Panc1 (cell line): Measurements from ENCODE around the gene IL1R2.

ENCODE experiments used
- POLR2AphosphoS5 ChIP-seq: IDR thresholded peaks from 2 replicates; pipeline ENCODE4 v1.6.1; 2012; ENCODE audit warnings: mild to moderate bottlenecking, low read depth, low read length, moderate library complexity
- SIN3A ChIP-seq: IDR thresholded peaks from 2 replicates; pipeline ENCODE4 v1.6.1; 2012; ENCODE audit warnings: low read depth, mild to moderate bottlenecking, low read length, moderate library complexity, borderline replicate concordance; ENCODE audit not compliant: insufficient read depth
- TF ChIP-seq, protein P1 (sequence below): fragments of 450-650 bp; IDR thresholded peaks from 2 replicates; pipeline ENCODE4 v1.5.1; 2017; ENCODE audit warnings: mild to moderate bottlenecking

DNA sequence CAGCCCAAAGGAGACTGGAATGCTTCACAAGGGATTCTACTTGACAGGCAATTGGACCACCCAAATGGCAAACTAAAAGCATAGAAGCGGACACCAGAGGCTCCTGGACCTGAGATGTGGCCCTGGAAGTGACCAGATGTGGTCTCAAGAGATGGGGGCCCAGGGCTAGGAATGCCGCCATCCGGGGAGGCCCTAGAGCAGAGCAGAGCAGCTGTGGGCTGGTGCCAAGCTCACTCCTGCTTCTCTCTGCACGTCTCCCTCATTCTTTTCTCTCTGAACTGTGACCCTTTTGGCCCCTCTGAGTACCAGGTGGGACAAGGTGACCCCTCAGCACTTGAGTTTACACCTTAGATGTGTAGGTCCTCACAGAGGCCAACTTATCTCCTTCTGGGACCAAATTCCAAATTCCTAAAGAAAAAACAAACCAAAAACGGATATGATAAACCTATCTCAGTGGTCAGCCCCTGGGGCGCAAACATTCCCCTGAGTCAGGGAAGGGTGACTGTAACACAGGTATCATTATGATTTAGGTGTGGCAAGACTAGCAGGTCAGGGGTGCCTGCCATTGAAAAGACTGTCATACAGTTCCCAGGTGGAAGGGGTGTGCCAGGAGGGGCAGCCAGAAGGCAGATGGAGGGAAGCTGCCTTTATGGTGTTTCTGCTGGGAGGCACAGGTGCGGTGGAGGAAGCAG is 6.5 kb upstream of the IL1R2 start:
- TF ChIP-seq, protein P1, sequence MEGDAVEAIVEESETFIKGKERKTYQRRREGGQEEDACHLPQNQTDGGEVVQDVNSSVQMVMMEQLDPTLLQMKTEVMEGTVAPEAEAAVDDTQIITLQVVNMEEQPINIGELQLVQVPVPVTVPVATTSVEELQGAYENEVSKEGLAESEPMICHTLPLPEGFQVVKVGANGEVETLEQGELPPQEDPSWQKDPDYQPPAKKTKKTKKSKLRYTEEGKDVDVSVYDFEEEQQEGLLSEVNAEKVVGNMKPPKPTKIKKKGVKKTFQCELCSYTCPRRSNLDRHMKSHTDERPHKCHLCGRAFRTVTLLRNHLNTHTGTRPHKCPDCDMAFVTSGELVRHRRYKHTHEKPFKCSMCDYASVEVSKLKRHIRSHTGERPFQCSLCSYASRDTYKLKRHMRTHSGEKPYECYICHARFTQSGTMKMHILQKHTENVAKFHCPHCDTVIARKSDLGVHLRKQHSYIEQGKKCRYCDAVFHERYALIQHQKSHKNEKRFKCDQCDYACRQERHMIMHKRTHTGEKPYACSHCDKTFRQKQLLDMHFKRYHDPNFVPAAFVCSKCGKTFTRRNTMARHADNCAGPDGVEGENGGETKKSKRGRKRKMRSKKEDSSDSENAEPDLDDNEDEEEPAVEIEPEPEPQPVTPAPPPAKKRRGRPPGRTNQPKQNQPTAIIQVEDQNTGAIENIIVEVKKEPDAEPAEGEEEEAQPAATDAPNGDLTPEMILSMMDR = no peak
- TF ChIP-seq POLR2AphosphoS5 = no peak
- TF ChIP-seq SIN3A = no peak
